Panc1 (cell line): Measurements from ENCODE around the gene TPM4. TPM values are rescaled to one million over a fixed set of nuclear protein-coding genes. Genes with fewer than 3 reads are reported as not detected.

Experiments
- total RNA-seq: library from RNA; stranded (reverse); gene quantifications from one replicate; pipeline ENCODE4 v1.2.1, GENCODE V29; 2021; ENCODE audit not compliant: unreplicated experiment

The TPM4 gene
- total RNA-seq, 1 experiment from 2014 or later, result 165 TPM

Other genes starting within 250 kb of the TPM4 start
- gene CYP4F2, start 178.4 kb upstream of the TPM4 start, total RNA-seq, result 0.21 TPM
- 0.21 TPM for gene CYP4F11, start 142.0 kb upstream of the TPM4 start, total RNA-seq
- not detected for gene OR10H4, start 127.5 kb upstream of the TPM4 start, total RNA-seq
- 75.8 TPM for gene RAB8A, start 35.4 kb downstream of the TPM4 start, total RNA-seq
- not detected for gene HSH2D, start 67.2 kb downstream of the TPM4 start, total RNA-seq
- not detected for gene CIB3, start 97.0 kb downstream of the TPM4 start, total RNA-seq
- 44.6 TPM for gene FAM32A, start 108.9 kb downstream of the TPM4 start, total RNA-seq
- gene AP1M1, start 121.4 kb downstream of the TPM4 start, total RNA-seq, result 88.7 TPM
- 3.5 TPM for gene KLF2, start 248.3 kb downstream of the TPM4 start, total RNA-seq